A549 treated with Mapracorat at 1 μM for 4 hours (cell line): Measurements from ENCODE around the gene CDK11B. TPM values are rescaled to one million over a fixed set of nuclear protein-coding genes. Genes with fewer than 3 reads are reported as not detected.

Experiments
- total RNA-seq: library from RNA; stranded (reverse); fragments of 200-300 nt; extraction: Qiagen RNA extraction; gene quantifications from 5 replicates; pipeline ENCODE4 v1.2.3, GENCODE V29; 2022

The CDK11B gene
- total RNA-seq = 24.2 to 26.3 TPM (median 25.5 TPM) in 5 replicates

DNA sequence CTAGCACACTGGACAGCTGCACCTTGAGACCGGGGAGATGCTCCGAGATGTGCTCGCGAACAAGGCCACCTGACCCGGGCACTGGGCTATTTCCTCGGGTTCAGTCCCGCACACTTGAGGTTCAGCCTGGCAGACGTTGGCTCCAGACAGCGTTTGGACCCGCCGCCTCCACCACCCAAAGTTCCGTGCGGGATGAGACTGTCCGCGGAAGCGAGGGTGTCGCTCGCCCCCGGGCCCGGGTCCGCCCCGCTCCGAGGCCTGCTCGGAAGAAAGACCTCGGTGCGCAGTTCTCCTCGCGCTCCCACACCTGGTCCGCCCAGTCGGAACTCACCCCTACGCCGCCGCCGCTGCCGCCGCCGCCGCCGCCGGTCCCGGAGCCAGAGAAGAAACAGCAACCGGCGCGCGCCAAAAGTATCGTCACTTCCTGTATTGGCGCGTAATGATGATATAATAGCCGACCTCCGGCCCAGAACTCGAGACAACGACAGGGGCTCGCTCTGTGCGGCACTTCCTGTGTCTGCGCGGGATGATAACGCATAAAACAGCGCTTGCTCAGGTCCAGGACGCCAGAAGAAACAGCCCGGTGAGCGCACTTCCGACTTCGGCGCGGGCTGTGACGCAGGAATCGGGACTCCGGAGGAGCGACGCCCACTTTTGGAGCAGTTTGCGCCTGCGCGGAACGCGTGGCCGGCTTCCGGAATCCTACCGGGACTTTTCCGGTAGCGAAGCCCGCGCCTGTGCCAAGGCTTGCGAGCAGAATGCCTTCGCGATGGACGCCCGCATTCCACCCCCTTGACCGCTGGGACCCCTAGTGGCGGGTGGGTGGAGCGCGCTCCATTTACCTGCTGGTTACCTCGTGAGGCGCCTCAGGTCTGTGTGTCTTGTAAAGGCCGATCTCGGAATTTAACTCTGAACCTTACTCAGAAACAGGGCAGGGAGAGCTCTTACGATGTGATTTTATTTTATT is at the start of gene CDK11B:
Gene CDK11B, minus strand, starts transcription at position 422 of the 967 bp plus-strand sequence. CDS start 1,519 bp downstream, outside the sequence.

DNA sequence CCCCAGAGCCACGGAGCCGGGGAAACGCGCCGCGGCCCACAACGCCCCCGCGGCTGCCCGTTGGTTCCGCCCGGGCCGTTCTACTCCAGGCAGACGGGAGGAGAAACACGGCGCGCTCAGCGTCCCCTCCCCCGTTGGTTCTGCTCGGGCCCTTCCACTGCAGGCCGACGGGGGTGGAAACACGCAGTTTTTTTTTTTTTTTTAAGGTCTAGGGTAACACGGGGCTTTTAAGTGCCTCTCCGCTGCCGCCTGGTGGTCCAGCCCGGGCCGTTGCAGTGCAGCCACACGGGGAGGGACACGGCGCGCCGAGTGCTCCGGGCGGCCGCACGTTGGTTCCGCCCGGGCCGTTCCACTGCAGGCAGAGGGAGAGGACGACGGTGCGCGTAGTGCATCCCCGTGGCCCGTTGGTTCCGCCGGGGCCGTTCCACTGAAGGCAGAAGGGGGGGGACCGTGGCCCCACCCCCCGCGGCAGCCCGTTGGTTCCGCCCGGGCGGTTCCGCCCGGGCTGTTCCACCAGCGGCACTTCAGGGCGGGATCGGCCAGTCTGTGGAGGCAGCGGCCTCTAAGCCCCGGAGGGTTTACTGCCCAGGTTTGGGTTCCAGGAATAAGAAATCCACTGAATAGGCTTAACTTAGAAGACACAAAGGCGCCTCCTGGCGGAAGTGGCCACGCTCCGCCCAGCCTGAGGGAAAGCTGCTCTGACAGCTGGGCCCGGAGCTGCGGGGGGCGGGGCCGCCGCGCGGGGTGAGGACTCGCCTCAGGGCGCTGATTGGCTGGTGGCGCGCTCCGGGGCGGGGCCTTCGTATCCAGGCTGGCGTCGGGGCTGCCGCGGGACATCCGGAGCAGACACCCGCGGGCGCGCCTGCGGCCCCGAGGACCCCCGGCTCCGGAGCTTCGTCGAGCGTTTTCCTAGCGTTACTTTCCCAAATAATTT is 34.2 kb upstream of the CDK11B start, which contains the start of gene SLC35E2B:
Gene SLC35E2B, minus strand, starts transcription at position 82 of the 934 bp plus-strand sequence. CDS start 16,096 bp downstream, outside the sequence.

DNA sequence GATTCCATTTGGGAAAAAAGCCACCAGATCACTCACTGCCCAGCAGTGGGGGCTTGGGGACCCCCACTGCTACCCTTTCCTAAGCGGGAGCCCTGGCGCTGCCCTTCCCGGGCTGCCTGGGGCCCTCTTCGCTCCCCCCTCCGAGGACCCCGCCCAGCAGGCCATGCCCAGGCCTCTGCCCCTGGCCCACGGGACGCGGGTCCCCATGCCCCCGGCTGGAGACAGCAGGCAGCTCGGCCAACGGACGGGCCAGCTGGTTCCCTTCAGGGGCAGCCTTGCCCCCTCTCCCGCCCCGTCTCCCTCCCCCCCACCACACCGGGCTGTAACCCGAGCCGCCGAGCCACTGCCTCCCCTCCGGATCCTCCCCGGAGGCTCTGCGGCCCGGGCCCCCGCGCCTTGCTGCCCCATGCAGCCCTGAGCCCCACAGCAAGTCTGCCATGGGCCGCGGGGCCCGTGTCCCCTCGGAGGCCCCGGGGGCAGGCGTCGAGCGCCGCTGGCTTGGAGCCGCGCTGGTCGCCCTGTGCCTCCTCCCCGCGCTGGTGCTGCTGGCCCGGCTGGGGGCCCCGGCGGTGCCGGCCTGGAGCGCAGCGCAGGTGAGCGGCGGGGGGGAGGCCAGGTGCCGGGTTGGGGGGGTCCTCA is 26.9 kb downstream of the CDK11B start, which contains the start of gene MMP23B:
Gene MMP23B, plus strand, starts transcription at position 392 of the 639 bp plus-strand sequence. Its CDS starts 46 bp downstream, at position 438.

DNA sequence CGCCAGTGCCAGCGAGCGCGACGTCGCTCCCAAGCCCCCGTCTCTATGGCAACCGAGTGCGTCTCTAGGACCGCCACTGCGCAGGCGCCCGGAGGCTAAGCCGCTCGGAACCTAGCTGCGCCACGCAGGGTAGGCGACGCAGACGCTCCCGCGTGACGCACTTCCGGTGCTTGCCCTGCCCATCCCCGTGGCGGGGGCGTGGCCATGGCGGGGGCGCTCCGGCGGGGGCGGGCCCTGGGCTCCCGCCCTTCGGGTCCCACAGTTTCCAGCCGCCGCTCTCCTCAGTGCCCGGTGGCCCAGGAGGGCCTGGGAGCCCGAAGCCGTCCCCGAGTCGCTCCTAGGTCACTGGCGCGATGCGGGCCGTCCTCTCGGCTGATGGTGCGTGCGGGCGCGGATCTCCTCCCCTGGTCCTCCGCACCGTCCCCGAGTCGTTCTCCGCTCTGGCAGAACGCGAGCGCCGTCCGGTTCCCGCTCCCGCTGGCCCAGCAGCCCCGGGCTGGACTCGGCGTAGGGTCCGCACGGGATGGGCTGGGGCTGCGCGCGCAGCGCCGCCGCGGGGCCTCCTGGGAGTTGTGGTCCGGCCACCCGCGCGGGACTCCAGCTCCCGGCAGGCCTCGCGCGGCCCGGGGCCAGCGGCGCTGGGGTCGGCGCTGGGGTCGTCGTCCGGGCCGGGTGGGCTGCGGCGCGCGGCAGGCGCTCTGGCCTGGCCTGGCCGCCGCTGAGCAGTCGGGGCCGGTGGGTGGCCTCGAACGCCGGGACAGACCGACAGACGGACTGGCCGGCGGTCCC is 43.4 kb downstream of the CDK11B start, which contains the start of gene MIB2:
Gene MIB2, plus strand, starts transcription at position 245 of the 789 bp plus-strand sequence. CDS start 7,953 bp downstream, outside the sequence.

DNA sequence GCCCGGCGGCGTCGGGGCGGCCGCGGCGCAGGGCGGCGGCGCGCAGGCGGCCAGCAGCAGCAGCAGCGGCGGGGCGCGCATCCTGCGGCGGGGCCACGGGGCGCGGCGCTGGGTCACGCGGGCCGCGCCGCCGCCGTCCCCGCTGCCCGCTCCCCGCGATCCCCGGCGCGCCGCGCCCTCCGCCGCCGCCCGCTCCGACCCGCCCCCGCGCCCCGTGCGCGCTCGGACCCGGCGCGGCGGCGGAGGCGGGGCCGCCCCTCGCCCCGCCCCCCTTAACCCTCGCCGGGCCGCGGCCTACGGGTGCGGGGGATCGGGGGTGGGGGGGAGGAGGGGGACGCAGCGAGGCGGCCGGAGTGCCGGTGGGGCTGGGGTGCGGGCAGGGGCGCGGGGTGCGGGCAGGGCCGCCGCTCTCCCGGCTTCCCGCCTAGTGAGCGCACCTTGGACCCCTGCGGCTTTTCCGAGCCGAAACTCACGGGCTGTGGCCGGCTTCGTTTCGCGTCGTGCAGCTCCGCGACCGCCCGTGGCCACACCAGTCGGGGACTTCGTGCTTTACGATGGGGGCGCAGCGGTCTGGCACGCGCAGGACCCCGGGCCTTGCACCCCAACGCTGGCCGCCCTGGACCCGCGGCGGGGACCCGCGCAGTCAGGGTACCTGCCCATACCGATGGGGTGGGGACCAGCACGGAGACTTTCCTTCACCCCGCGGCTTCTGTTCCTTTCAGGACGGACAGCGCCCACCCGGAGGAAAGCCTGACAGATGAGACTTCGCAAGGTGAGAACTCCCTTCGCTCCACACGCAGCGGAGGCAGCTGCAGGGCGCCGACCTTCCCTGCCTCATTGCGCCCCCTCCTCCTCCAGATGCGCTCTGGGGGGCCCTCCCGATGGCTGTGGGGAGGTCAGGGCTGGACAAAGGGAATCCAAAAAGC is 58.6 kb downstream of the CDK11B start, which contains the start of gene FNDC10:
Gene FNDC10, minus strand, starts transcription at position 201 of the 926 bp plus-strand sequence. Its CDS starts 120 bp downstream, at position 81.

Other genes starting within 250 kb of the CDK11B start
- gene ANKRD65, start 237.7 kb downstream of the CDK11B start, total RNA-seq = 0.07 to 0.19 TPM in 2 of 5 replicates, not detected in the others
- 3.6 to 14.7 TPM (median 14.1 TPM) in 5 replicates for gene VWA1, start 223.3 kb downstream of the CDK11B start, total RNA-seq
- not detected in 5 replicates for gene ATAD3C, start 209.3 kb downstream of the CDK11B start, total RNA-seq
- gene ATAD3B, start 187.2 kb downstream of the CDK11B start, total RNA-seq = 1.2 to 3.6 TPM (median 3.0 TPM) in 5 replicates
- gene ATAD3A, start 146.8 kb downstream of the CDK11B start, total RNA-seq = 28.1 to 41.2 TPM (median 37.2 TPM) in 5 replicates
- 0.24 to 1.1 TPM (median 0.32 TPM) in 5 replicates for gene TMEM240, start 118.4 kb downstream of the CDK11B start, total RNA-seq
- gene SSU72, start 84.1 kb downstream of the CDK11B start, total RNA-seq = 90.7 to 106 TPM (median 100 TPM) in 5 replicates
- gene FNDC10, start 58.9 kb downstream of the CDK11B start, total RNA-seq = 5.8 to 8.8 TPM (median 8.1 TPM) in 5 replicates
- 7.2 to 20.5 TPM (median 19.5 TPM) in 5 replicates for gene MIB2, start 43.5 kb downstream of the CDK11B start, total RNA-seq
- 0.18 to 1.2 TPM (median 0.64 TPM) in 5 replicates for gene MMP23B, start 26.8 kb downstream of the CDK11B start, total RNA-seq
- gene SLC35E2B, start 33.8 kb upstream of the CDK11B start, total RNA-seq = 9.2 to 13.4 TPM (median 12.5 TPM) in 5 replicates
- gene CDK11A, start 65.4 kb upstream of the CDK11B start, total RNA-seq = 18.0 to 28.0 TPM (median 22.9 TPM) in 5 replicates
- 28.5 to 43.1 TPM (median 39.8 TPM) in 5 replicates for gene NADK, start 119.5 kb upstream of the CDK11B start, total RNA-seq
- gene GNB1, start 232.1 kb upstream of the CDK11B start, total RNA-seq = 176 to 211 TPM (median 198 TPM) in 5 replicates